Fibroblast of pulmonary artery (primary cell): ENCODE results near the gene ANKRD16.

Experiments used
- DNase-seq: peaks from one replicate; pipeline ENCODE4 v3.0.0-alpha.2; 2010; ENCODE audit warnings: low read depth
- H3K4me3 ChIP-seq: replicated peaks from 2 replicates; pipeline ENCODE4 v1.5.1; 2011; ENCODE audit warnings: low read depth, mild to moderate bottlenecking, control low read depth, low read length, moderate library complexity
- CTCF ChIP-seq: IDR thresholded peaks from 2 replicates; pipeline ENCODE4 v1.5.1; 2011; ENCODE audit warnings: mild to moderate bottlenecking, control low read depth, low read length, inconsistent platforms; ENCODE audit errors: missing control alignments

Gene ANKRD16

GRCh38 chr10:5835446-5836095 is 54.1 kb downstream of the ANKRD16 start:
- no peak for TF ChIP-seq CTCF
- DNase-seq, result no peak
- H3K4me3 ChIP-seq, result no peak overlapping the region

GRCh38 chr10:5833814-5834213 is 55.9 kb downstream of the ANKRD16 start:
- DNase-seq, result no peak
- TF ChIP-seq CTCF, result no peak
- H3K4me3 ChIP-seq, result no peak overlapping the region

- no peak overlapping the region for H3K4me3 ChIP-seq
- TF ChIP-seq CTCF, result no peak
- DNase-seq, result no peak
Measured at GRCh38 chr10:5832946-5833345, 56.7 kb downstream of the ANKRD16 start.

- no peak for TF ChIP-seq CTCF
- no peak overlapping the region for H3K4me3 ChIP-seq
- no peak for DNase-seq
Measured at GRCh38 chr10:5831446-5831782, 58.3 kb downstream of the ANKRD16 start.

- no peak overlapping the region for H3K4me3 ChIP-seq
- DNase-seq, result no peak
- TF ChIP-seq CTCF, result no peak
Measured at GRCh38 chr10:5830629-5831445, 58.9 kb downstream of the ANKRD16 start.

- no peak for TF ChIP-seq CTCF
- no peak overlapping the region for H3K4me3 ChIP-seq
- DNase-seq, result no peak
Measured at GRCh38 chr10:5829267-5829666, 60.4 kb downstream of the ANKRD16 start.
